H9 (cell line): Measurements from ENCODE around the gene TMEM183A. TPM values are rescaled to one million over a fixed set of nuclear protein-coding genes. Genes with fewer than 3 reads are reported as not detected.

Experiments used
- DNase-seq: peaks from one replicate; pipeline ENCODE4 v3.0.0-alpha.2; 2017
- H2AFZ ChIP-seq: one replicate; pipeline ENCODE4 v1.6.1; 2013; ENCODE audit warnings: mild to moderate bottlenecking, low read length, control low read depth, moderate library complexity
- H2AK5ac ChIP-seq: 2 replicates; pipeline ENCODE4 v1.6.1; 2013; ENCODE audit warnings: low read length, control low read depth, mixed read lengths; ENCODE audit not compliant: insufficient read length
- H2BK120ac ChIP-seq: one replicate; pipeline ENCODE4 v1.6.1; 2013; ENCODE audit warnings: low read depth, mild to moderate bottlenecking, low read length, control low read depth, inconsistent platforms; ENCODE audit not compliant: poor library complexity, severe bottlenecking
- H2BK12ac ChIP-seq: 2 replicates; pipeline ENCODE4 v1.6.1; 2013; ENCODE audit warnings: low read length, control low read depth, mixed read lengths, low read depth; ENCODE audit not compliant: insufficient read length
- H2BK15ac ChIP-seq: 2 replicates; pipeline ENCODE4 v1.6.1; 2013; ENCODE audit warnings: low read depth, low read length, control low read depth
- H2BK20ac ChIP-seq: one replicate; pipeline ENCODE4 v1.6.1; 2013; ENCODE audit warnings: low read depth, mild to moderate bottlenecking, low read length, control low read depth, inconsistent platforms; ENCODE audit not compliant: poor library complexity, severe bottlenecking
- H2BK5ac ChIP-seq: 2 replicates; pipeline ENCODE4 v1.6.1; 2013; ENCODE audit warnings: low read length, control low read depth, mixed read lengths; ENCODE audit not compliant: insufficient read length
- H3K14ac ChIP-seq: 2 replicates; pipeline ENCODE4 v1.6.1; 2013; ENCODE audit warnings: low read length, control low read depth; ENCODE audit not compliant: insufficient read depth
- H3K18ac ChIP-seq: 2 replicates; pipeline ENCODE4 v1.6.1; 2013; ENCODE audit warnings: low read depth, mild to moderate bottlenecking, mixed read lengths, low read length, control low read depth; ENCODE audit not compliant: insufficient read length
- H3K23ac ChIP-seq: 2 replicates; pipeline ENCODE4 v1.6.1; 2013; ENCODE audit warnings: low read length, control low read depth, mixed read lengths, low read depth; ENCODE audit not compliant: insufficient read length
- H3K23me2 ChIP-seq: 2 replicates; pipeline ENCODE4 v1.6.1; 2013; ENCODE audit warnings: low read depth, mild to moderate bottlenecking, mixed read lengths, low read length, control low read depth; ENCODE audit not compliant: insufficient read length, poor library complexity, severe bottlenecking
- H3K27ac ChIP-seq: 2 replicates; pipeline ENCODE4 v1.5.1; 2013; ENCODE audit warnings: low read length, control low read depth, mixed read lengths, low read depth; ENCODE audit not compliant: insufficient read length
- H3K27me3 ChIP-seq: 2 replicates; pipeline ENCODE4 v1.6.1; 2013; ENCODE audit warnings: low read length, control low read depth, inconsistent platforms; ENCODE audit not compliant: insufficient read depth
- H3K4ac ChIP-seq: 2 replicates; pipeline ENCODE4 v1.6.1; 2013; ENCODE audit warnings: low read depth, mild to moderate bottlenecking, control low read depth, inconsistent platforms, low read length, moderate library complexity
- H3K4me1 ChIP-seq: 2 replicates; pipeline ENCODE4 v1.6.1; 2013; ENCODE audit warnings: low read length, control low read depth, inconsistent platforms; ENCODE audit not compliant: insufficient read depth
- H3K4me2 ChIP-seq: 2 replicates; pipeline ENCODE4 v1.6.1; 2013; ENCODE audit warnings: low read length, control low read depth, mixed read lengths; ENCODE audit not compliant: insufficient read length, insufficient read depth
- H3K56ac ChIP-seq: 2 replicates; pipeline ENCODE4 v1.6.1; 2013; ENCODE audit warnings: low read depth, mild to moderate bottlenecking, mixed read lengths, low read length, control low read depth; ENCODE audit not compliant: insufficient read length
- H3K79me1 ChIP-seq: 2 replicates; pipeline ENCODE4 v1.6.1; 2013; ENCODE audit warnings: low read depth, mild to moderate bottlenecking, moderate library complexity, low read length, control low read depth, inconsistent platforms; ENCODE audit not compliant: insufficient read depth, poor library complexity, severe bottlenecking
- H3K79me2 ChIP-seq: 2 replicates; pipeline ENCODE4 v1.6.1; 2013; ENCODE audit warnings: low read length, control low read depth, inconsistent platforms; ENCODE audit not compliant: insufficient read depth
- H3K9ac ChIP-seq: 2 replicates; pipeline ENCODE4 v1.6.1; 2013; ENCODE audit warnings: low read length, control low read depth, mixed read lengths; ENCODE audit not compliant: insufficient read length; ENCODE audit errors: extremely low read depth
- H3K9me3 ChIP-seq: one replicate; pipeline ENCODE4 v1.6.1; 2013; ENCODE audit warnings: low read depth, low read length, inconsistent platforms; ENCODE audit not compliant: control insufficient read depth
- H3T11ph ChIP-seq: one replicate; pipeline ENCODE4 v1.6.1; 2013; ENCODE audit warnings: mild to moderate bottlenecking, low read length, control low read depth, inconsistent platforms
- H4K20me1 ChIP-seq: one replicate; pipeline ENCODE4 v1.6.1; 2013; ENCODE audit not compliant: control insufficient read depth, insufficient read length, insufficient read depth
- H4K5ac ChIP-seq: 2 replicates; pipeline ENCODE4 v1.6.1; 2013; ENCODE audit warnings: low read depth, mild to moderate bottlenecking, mixed read lengths, low read length, control low read depth; ENCODE audit not compliant: insufficient read length
- H4K8ac ChIP-seq: replicated peaks from 2 replicates; pipeline ENCODE4 v1.6.1; 2013; ENCODE audit warnings: low read length, control low read depth, mixed read lengths, low read depth; ENCODE audit not compliant: insufficient read length
- H4K91ac ChIP-seq: 2 replicates; pipeline ENCODE4 v1.6.1; 2013; ENCODE audit warnings: low read depth, mild to moderate bottlenecking, moderate library complexity, mixed read lengths, low read length, control low read depth; ENCODE audit not compliant: insufficient read length
- H3K27ac Mint-ChIP-seq, 3 experiments: 2 replicates in 2 of 3; 3 replicates in 1 of 3; pipeline ENCODE4 v1.8.0; 2020 to 2021; ENCODE audit warnings: mixed read lengths in 3 of 3, mild to moderate bottlenecking in 1 of 3, moderate library complexity in 1 of 3
- H3K27me3 Mint-ChIP-seq: 2 replicates; pipeline ENCODE4 v1.8.0; 2021; ENCODE audit warnings: low read depth, mild to moderate bottlenecking, moderate library complexity, mixed read lengths
- H3K36me3 Mint-ChIP-seq, 3 experiments: 2 replicates in 2 of 3; 3 replicates in 1 of 3; pipeline ENCODE4 v1.8.0; 2020 to 2021; ENCODE audit warnings: low read depth in 3 of 3, mixed read lengths in 3 of 3; ENCODE audit not compliant: insufficient read depth in 1 of 3
- H3K4me1 Mint-ChIP-seq, 2 experiments: 2 replicates each; pipeline ENCODE4 v1.8.0; 2020; ENCODE audit warnings: mixed read lengths in 2 of 2
- H3K4me3 Mint-ChIP-seq, 2 experiments: 2 replicates in 1 of 2; 3 replicates in 1 of 2; pipeline ENCODE4 v1.8.0; 2020 to 2021; ENCODE audit warnings: mild to moderate bottlenecking in 2 of 2, mixed read lengths in 2 of 2, moderate library complexity in 1 of 2
- H3K9me3 Mint-ChIP-seq, 2 experiments: 2 replicates in 1 of 2; 3 replicates in 1 of 2; pipeline ENCODE4 v1.8.0; 2020; ENCODE audit warnings: mild to moderate bottlenecking in 2 of 2, mixed read lengths in 2 of 2, moderate library complexity in 1 of 2
- WGBS: extraction: QIAGEN DNeasy Blood & Tissue Kit; methylation state at CpG from one replicate; pipeline ENCODE4 v1.1.7; 2013; ENCODE audit warnings: missing lambda C conversion rate, low lambda C conversion rate, mixed read lengths; ENCODE audit not compliant: insufficient read length; ENCODE audit errors: extremely low coverage; 5-methylcytosine and 5-hydroxymethylcytosine counted together
- total RNA-seq: library from RNA; stranded (reverse); gene quantifications from 2 replicates; pipeline ENCODE4 v1.2.1, GENCODE V29; 2021
- TF ChIP-seq, protein P1 (sequence below): fragments of 200-600 bp; sonication (generic); conservative IDR thresholded peaks from 3 replicates; pipeline ENCODE4 v1.8.0; 2021; ENCODE audit warnings: antibody characterized with exemption, mild to moderate bottlenecking

Gene TMEM183A
- total RNA-seq, 1 experiment from 2014 or later: 93.4 TPM

DNA sequence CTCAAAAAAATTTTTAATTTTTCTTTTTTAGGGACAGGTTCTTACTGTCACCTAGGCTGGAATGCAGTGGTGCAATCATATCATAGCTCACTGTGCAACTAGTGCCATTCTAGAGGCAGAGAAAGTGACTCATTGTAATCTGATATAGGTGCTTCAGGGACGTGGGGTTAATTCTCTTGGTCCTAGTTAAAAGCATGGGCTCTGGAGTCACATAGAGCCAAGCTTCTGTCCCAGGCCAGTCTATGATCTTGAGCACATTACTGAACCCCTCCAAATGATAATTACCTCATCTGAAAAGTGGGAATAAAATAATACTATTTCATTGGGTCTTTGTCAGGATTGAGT is 47.9 kb upstream of the TMEM183A start:
- H3K27ac ChIP-seq: no peak overlapping the region
- Mint-ChIP-seq H3K36me3 (peaks cover under 1 to 8% (median 2%) of the 10 kb centered on the region in 3 experiments; a peak in 3 of 7 replicates), H3K9me3 (no peaks in the 10 kb centered on the region), H3K27me3 (no peaks in the 10 kb centered on the region), H3K4me3 (no peak overlapping the region; a peak in 2 of 5 replicates), H3K27ac (no peak overlapping the region), H3K4me1 (peaks cover 17 to 18% of the 10 kb centered on the region in 2 experiments)
- peaks cover 6% of the 10 kb centered on the region; the same call in 1 of the 2 replicates for H3K79me2 ChIP-seq
- no peak overlapping the region for H4K91ac ChIP-seq
- no peak overlapping the region for H3T11ph ChIP-seq
- no peak overlapping the region for H3K23ac ChIP-seq
- TF ChIP-seq, protein P1, sequence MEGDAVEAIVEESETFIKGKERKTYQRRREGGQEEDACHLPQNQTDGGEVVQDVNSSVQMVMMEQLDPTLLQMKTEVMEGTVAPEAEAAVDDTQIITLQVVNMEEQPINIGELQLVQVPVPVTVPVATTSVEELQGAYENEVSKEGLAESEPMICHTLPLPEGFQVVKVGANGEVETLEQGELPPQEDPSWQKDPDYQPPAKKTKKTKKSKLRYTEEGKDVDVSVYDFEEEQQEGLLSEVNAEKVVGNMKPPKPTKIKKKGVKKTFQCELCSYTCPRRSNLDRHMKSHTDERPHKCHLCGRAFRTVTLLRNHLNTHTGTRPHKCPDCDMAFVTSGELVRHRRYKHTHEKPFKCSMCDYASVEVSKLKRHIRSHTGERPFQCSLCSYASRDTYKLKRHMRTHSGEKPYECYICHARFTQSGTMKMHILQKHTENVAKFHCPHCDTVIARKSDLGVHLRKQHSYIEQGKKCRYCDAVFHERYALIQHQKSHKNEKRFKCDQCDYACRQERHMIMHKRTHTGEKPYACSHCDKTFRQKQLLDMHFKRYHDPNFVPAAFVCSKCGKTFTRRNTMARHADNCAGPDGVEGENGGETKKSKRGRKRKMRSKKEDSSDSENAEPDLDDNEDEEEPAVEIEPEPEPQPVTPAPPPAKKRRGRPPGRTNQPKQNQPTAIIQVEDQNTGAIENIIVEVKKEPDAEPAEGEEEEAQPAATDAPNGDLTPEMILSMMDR: no peak
- no peak for DNase-seq
- H4K8ac ChIP-seq: no peak overlapping the region
- H2AFZ ChIP-seq: no peak overlapping the region
- H3K4ac ChIP-seq: no peak overlapping the region
- H3K23me2 ChIP-seq: peaks cover 8% of the 10 kb centered on the region
- no peak overlapping the region for H2BK12ac ChIP-seq
- H3K9ac ChIP-seq: no peak overlapping the region
- H3K9me3 ChIP-seq: no peaks in the 10 kb centered on the region
- H4K20me1 ChIP-seq: no peaks in the 10 kb centered on the region
- H3K14ac ChIP-seq: no peak overlapping the region
- no peak overlapping the region for H2BK15ac ChIP-seq
- no peak overlapping the region for H3K18ac ChIP-seq
- H3K79me1 ChIP-seq: peaks cover 3% of the 10 kb centered on the region
- no CpG with 5 or more reads among the region's 1 CpG for WGBS
- no peak overlapping the region for H3K56ac ChIP-seq
- no peak overlapping the region for H2AK5ac ChIP-seq
- no peak overlapping the region for H2BK20ac ChIP-seq
- H3K4me1 ChIP-seq: no peaks in the 10 kb centered on the region
- no peak overlapping the region for H2BK5ac ChIP-seq
- H3K27me3 ChIP-seq: no peaks in the 10 kb centered on the region
- H4K5ac ChIP-seq: no peak overlapping the region
- H3K4me2 ChIP-seq: no peak overlapping the region
- no peak overlapping the region for H2BK120ac ChIP-seq
